Camera-type eye (tissue), 1 donor: ENCODE results near the gene IFNK. TPM values are rescaled to one million over a fixed set of nuclear protein-coding genes. Genes with fewer than 3 reads are reported as not detected.

Experiments used
- total RNA-seq: library from RNA; depleted of rRNA; stranded (reverse); fragments of >200 nt; gene quantifications from one replicate; pipeline ENCODE4 v1.2.3, GENCODE V29; 2014

The IFNK gene
- total RNA-seq: not detected

GRCh38 chr9:27524236-27524635 is at the start of gene IFNK:
Gene IFNK, plus strand, starts transcription at chr9:27524290. Its CDS starts 47 bp downstream, at chr9:27524337.

GRCh38 chr9:27529316-27530278 is 5.5 kb downstream of the IFNK start, which contains the start of gene MOB3B:
Gene MOB3B, minus strand, starts transcription at chr9:27529814. Its CDS starts 74,264 bp downstream, at chr9:27455550.

GRCh38 chr9:27572918-27573633 is 49.0 kb downstream of the IFNK start, which contains the start of gene C9orf72:
Gene C9orf72, minus strand, starts transcription at chr9:27573481. Its CDS starts 6,361 bp downstream, at chr9:27567120.

Other genes starting within 250 kb of the IFNK start
- gene EQTN, start 227.1 kb upstream of the IFNK start, total RNA-seq: 1.2 TPM
- gene MOB3B, start 5.5 kb downstream of the IFNK start, total RNA-seq: 19.6 TPM
- 70.9 TPM for gene C9orf72, start 49.2 kb downstream of the IFNK start, total RNA-seq